ENCODE data around the gene TMC6. TPM values are rescaled to one million over a fixed set of nuclear protein-coding genes. Genes with fewer than 3 reads are reported as not detected.
"Not testable (repeated sequence)": the region's sequence is repeated elsewhere in the genome, so short reads cannot be mapped to it uniquely, and the experiment has no call there.

The TMC6 gene
- total RNA-seq, 1 donor from 2014 or later = 251 TPM

- Mint-ChIP-seq H3K27ac (peak overlapping the region; percentile 2), H3K27me3 (no peaks in the 10 kb centered on the region), H3K4me1 (peaks cover 7% of the 10 kb centered on the region), H3K9me3 (no peaks in the 10 kb centered on the region), H3K4me3 (no peak overlapping the region), H3K36me3 (ENCODE audit: low read depth) (peaks cover 43% of the 10 kb centered on the region)
- no peak for DNase-seq
- intact Hi-C loops (cut with micrococcal nuclease) = no loop called here
Observed at GRCh38 chr17:78089576-78090281, 38.8 kb downstream of the TMC6 start.

DNA sequence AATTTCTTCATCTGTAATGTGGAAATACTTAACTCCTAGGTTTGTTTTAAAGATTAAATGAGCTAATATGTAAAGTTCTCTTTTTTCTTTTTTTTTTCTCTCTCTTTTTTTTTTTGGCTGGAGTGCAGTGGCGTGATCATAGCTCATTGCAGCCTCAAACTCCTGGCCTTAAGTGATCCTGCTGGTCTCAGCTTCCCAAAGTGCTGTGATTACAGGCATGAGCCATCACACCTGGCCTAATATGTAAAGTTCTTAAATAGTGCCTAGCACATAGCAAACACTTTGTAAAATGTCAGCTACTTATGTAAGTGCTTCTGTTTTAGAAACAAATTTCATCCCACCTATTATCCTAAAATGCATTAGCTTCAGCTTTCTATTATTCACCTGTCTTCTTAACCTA, 40.0 kb downstream of the TMC6 start:
- Mint-ChIP-seq H3K27ac (no peak overlapping the region), H3K9me3 (no peaks in the 10 kb centered on the region), H3K4me3 (no peak overlapping the region), H3K4me1 (peaks cover 7% of the 10 kb centered on the region), H3K36me3 (ENCODE audit: low read depth) (peaks cover 38% of the 10 kb centered on the region), H3K27me3 (no peaks in the 10 kb centered on the region)
- DNase-seq = no peak
- intact Hi-C loops (cut with micrococcal nuclease) = no loop called here

DNA sequence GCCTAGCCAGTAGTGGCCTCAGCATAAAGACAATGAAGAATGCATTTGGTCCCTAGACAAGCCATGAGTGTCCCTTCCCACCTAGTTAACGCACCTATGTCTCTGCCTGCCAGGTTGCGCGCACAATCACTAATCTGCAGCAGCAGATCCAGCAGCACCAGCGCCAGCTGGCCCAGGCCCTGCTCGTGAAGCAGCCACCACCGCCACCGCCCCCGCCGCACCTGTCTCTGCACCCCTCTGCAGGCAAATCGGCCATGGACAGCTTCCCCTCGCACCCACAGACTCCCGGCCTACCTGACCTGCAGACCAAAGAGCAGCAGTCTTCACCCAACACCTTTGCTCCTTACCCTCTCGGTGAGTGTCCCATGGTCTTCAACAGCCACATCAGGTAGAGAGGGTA, 41.8 kb downstream of the TMC6 start:
- H3K27me3 Mint-ChIP-seq = no peaks in the 10 kb centered on the region
- H3K4me3 Mint-ChIP-seq = no peak overlapping the region
- H3K27ac Mint-ChIP-seq = no peak overlapping the region
- peaks cover 24% of the 10 kb centered on the region for H3K36me3 Mint-ChIP-seq (ENCODE audit: low read depth)
- H3K9me3 Mint-ChIP-seq = no peaks in the 10 kb centered on the region
- intact Hi-C loops (cut with micrococcal nuclease) = no loop called here
- peaks cover 10% of the 10 kb centered on the region for H3K4me1 Mint-ChIP-seq
- no peak for DNase-seq

DNA sequence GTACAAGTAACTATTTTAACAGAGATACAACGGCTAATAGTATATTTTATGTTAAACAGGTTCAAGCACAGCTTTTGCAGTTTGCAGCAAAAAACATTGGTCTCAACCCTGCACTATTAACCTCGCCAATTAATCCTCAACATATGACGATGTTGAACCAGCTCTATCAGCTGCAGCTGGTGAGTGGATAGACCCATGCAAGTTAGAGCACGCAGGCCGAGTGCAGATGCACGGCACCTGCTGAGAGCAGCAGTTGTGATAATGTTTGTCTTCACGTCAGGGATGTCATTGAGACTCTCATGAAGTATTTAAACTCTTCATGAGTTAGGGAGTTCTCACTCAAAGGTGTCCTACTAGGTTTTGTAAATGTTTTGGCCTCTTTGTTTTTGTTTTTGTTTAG, 45.6 kb downstream of the TMC6 start:
- peaks cover 21% of the 10 kb centered on the region for H3K36me3 Mint-ChIP-seq (ENCODE audit: low read depth)
- no peaks in the 10 kb centered on the region for H3K9me3 Mint-ChIP-seq
- H3K27me3 Mint-ChIP-seq = no peaks in the 10 kb centered on the region
- no peak overlapping the region for H3K27ac Mint-ChIP-seq
- intact Hi-C loops (cut with micrococcal nuclease) = no loop called here
- DNase-seq = no peak
- H3K4me3 Mint-ChIP-seq = no peak overlapping the region
- H3K4me1 Mint-ChIP-seq = peaks cover 6% of the 10 kb centered on the region

DNA sequence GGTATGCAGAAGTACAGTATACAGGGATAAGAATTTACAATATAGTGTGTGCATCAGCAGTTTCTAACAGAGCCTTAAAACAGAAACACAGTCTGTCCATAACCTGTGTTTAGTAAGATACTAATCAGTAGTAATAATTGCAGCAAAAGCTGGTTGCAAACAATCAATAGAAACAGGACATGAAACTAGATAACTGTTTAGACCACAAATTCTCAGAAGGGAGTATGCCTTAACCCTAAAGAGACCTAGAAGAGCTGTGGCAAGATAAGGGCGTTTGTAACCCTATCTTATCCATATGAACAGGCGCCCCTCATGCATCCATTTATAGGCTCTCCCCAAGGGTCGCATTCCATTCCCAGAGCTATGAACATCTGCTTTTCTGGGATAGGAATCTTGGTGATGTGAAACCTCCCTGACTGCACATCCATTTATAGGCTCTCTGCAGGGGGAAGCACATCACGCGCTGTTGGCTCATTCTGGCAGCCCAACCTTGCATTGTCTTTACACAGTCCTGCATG, 46.1 kb downstream of the TMC6 start:
- H3K36me3 Mint-ChIP-seq (ENCODE audit: low read depth) = peaks cover 22% of the 10 kb centered on the region
- H3K9me3 Mint-ChIP-seq; intact Hi-C loops (cut with micrococcal nuclease); H3K27me3 Mint-ChIP-seq; DNase-seq; H3K27ac Mint-ChIP-seq; H3K4me3 Mint-ChIP-seq; H3K4me1 Mint-ChIP-seq: not testable (repeated sequence)

DNA sequence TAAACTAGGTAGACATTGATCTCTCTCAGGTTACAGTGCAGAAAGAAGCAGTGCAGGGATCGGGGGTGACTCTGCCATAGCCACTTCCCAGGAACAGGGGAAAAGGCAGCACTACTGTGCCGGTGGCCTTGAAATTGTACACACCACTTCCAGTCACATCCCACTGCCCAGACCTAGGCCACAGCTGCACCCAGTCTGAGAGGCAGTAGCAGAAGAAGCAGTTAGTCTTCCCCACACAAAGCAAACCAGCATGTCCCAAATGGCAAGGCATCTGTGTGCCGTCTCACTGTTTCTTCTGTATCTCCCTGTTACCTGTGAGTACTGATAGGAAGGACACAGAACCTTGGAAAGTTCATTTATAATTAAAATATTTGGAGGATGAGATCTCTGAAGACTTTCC, 47.0 kb downstream of the TMC6 start:
- Mint-ChIP-seq H3K27me3 (no peaks in the 10 kb centered on the region), H3K9me3 (no peaks in the 10 kb centered on the region), H3K4me3 (no peak overlapping the region), H3K4me1 (peaks cover 6% of the 10 kb centered on the region), H3K27ac (no peak overlapping the region), H3K36me3 (ENCODE audit: low read depth) (peaks cover 20% of the 10 kb centered on the region)
- no peak for DNase-seq
- intact Hi-C loops (cut with micrococcal nuclease) = no loop called here

DNA sequence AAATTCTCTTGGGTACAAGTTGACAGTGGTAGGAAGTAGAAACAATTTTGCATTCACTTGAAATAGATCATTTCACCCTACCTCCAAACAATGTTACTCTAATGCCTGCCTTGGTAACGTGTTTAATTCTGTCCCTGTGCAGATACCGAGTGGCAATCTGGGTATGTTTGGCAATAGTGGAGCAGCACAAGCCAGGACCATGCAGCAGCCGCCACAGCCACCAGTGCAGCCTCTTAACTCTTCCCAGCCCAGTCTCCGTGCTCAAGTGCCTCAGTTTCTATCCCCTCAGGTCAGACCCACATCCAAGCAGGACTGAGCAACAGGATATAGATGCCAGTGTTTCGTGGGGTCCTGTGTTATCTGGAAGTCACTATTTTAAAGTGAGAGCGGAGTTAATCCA, 49.3 kb downstream of the TMC6 start:
- Mint-ChIP-seq H3K27me3 (no peaks in the 10 kb centered on the region), H3K4me1 (peaks cover 6% of the 10 kb centered on the region), H3K4me3 (no peak overlapping the region), H3K27ac (no peak overlapping the region), H3K36me3 (ENCODE audit: low read depth) (peaks cover 32% of the 10 kb centered on the region), H3K9me3 (no peaks in the 10 kb centered on the region)
- no peak for DNase-seq
- intact Hi-C loops (cut with micrococcal nuclease) = no loop called here

- Mint-ChIP-seq H3K27me3 (no peaks in the 10 kb centered on the region), H3K27ac (no peak overlapping the region), H3K36me3 (ENCODE audit: low read depth) (peaks cover 50% of the 10 kb centered on the region), H3K4me1 (no peaks in the 10 kb centered on the region), H3K9me3 (no peaks in the 10 kb centered on the region), H3K4me3 (no peak overlapping the region)
- intact Hi-C loops (cut with micrococcal nuclease) = no loop called here
- DNase-seq = no peak
Observed at GRCh38 chr17:78075545-78075944, 53.0 kb downstream of the TMC6 start.

GRCh38 chr17:78075011-78075410, 53.5 kb downstream of the TMC6 start:
- no peak overlapping the region for H3K27ac Mint-ChIP-seq

GRCh38 chr17:78072961-78073360, 55.6 kb downstream of the TMC6 start:
- H3K27me3 Mint-ChIP-seq = no peaks in the 10 kb centered on the region
- H3K4me1 Mint-ChIP-seq = no peaks in the 10 kb centered on the region
- no peak overlapping the region for H3K27ac Mint-ChIP-seq
- DNase-seq = no peak
- no peak overlapping the region for H3K4me3 Mint-ChIP-seq
- no peaks in the 10 kb centered on the region for H3K9me3 Mint-ChIP-seq
- peaks cover 45% of the 10 kb centered on the region for H3K36me3 Mint-ChIP-seq (ENCODE audit: low read depth)
- intact Hi-C loops (cut with micrococcal nuclease) = no loop called here

More at GRCh38 chr17:78075011-78075410, 53.5 kb downstream of the TMC6 start:
- H3K4me1 Mint-ChIP-seq = no peaks in the 10 kb centered on the region
- no peak overlapping the region for H3K4me3 Mint-ChIP-seq
- DNase-seq = no peak
- H3K9me3 Mint-ChIP-seq = no peaks in the 10 kb centered on the region
- intact Hi-C loops (cut with micrococcal nuclease) = no loop called here
- peaks cover 52% of the 10 kb centered on the region for H3K36me3 Mint-ChIP-seq (ENCODE audit: low read depth)
- H3K27me3 Mint-ChIP-seq = no peaks in the 10 kb centered on the region

GRCh38 chr17:78069695-78070094, 58.9 kb downstream of the TMC6 start:
- no peak for DNase-seq
- Mint-ChIP-seq H3K4me3 (no peak overlapping the region), H3K27me3 (no peaks in the 10 kb centered on the region), H3K4me1 (no peaks in the 10 kb centered on the region), H3K27ac (no peak overlapping the region), H3K36me3 (ENCODE audit: low read depth) (peaks cover 35% of the 10 kb centered on the region), H3K9me3 (no peaks in the 10 kb centered on the region)
- intact Hi-C loops (cut with micrococcal nuclease) = no loop called here

- H3K9me3 Mint-ChIP-seq; H3K4me3 Mint-ChIP-seq; DNase-seq; intact Hi-C loops (cut with micrococcal nuclease); H3K4me1 Mint-ChIP-seq; H3K27me3 Mint-ChIP-seq; H3K27ac Mint-ChIP-seq: not testable (repeated sequence)
- H3K36me3 Mint-ChIP-seq (ENCODE audit: low read depth) = peaks cover 19% of the 10 kb centered on the region
Observed at GRCh38 chr17:78066976-78067375, 61.6 kb downstream of the TMC6 start.

- intact Hi-C loops (cut with micrococcal nuclease) = no loop called here
- Mint-ChIP-seq H3K27me3 (no peaks in the 10 kb centered on the region), H3K36me3 (ENCODE audit: low read depth) (peaks cover 12% of the 10 kb centered on the region), H3K27ac (no peak overlapping the region), H3K4me1 (peaks cover 8% of the 10 kb centered on the region), H3K4me3 (no peak overlapping the region), H3K9me3 (no peaks in the 10 kb centered on the region)
- no peak for DNase-seq
Observed at GRCh38 chr17:78064708-78065107, 63.8 kb downstream of the TMC6 start.

GRCh38 chr17:78063489-78063888, 65.1 kb downstream of the TMC6 start:
- peaks cover 8% of the 10 kb centered on the region for H3K4me1 Mint-ChIP-seq
- no peak for DNase-seq
- no peaks in the 10 kb centered on the region for H3K27me3 Mint-ChIP-seq
- H3K4me3 Mint-ChIP-seq = no peak overlapping the region
- H3K9me3 Mint-ChIP-seq = no peaks in the 10 kb centered on the region
- H3K27ac Mint-ChIP-seq = no peak overlapping the region
- intact Hi-C loops (cut with micrococcal nuclease) = no loop called here
- H3K36me3 Mint-ChIP-seq (ENCODE audit: low read depth) = peaks cover 11% of the 10 kb centered on the region

- peaks cover 8% of the 10 kb centered on the region for H3K4me1 Mint-ChIP-seq
- H3K27ac Mint-ChIP-seq = no peak overlapping the region
- no peak for DNase-seq
- no peak overlapping the region for H3K4me3 Mint-ChIP-seq
- peaks cover 8% of the 10 kb centered on the region for H3K36me3 Mint-ChIP-seq (ENCODE audit: low read depth)
- H3K9me3 Mint-ChIP-seq = no peaks in the 10 kb centered on the region
- H3K27me3 Mint-ChIP-seq = no peaks in the 10 kb centered on the region
- intact Hi-C loops (cut with micrococcal nuclease) = no loop called here
Observed at GRCh38 chr17:78062596-78062995, 66.0 kb downstream of the TMC6 start.
